CD4-positive, alpha-beta T cell (primary cell): ENCODE data around the gene NPIPB8. TPM values are rescaled to one million over a fixed set of nuclear protein-coding genes. Genes with fewer than 3 reads are reported as not detected.
"Not testable (repeated sequence)": the region's sequence is repeated elsewhere in the genome, so short reads cannot be mapped to it uniquely, and the experiment has no call there.

ENCODE experiments used
- ATAC-seq: fragments of 200-7000 bp; cut with Tn5 transposase; one replicate; pipeline ENCODE4 v1.10.0; 2022; ENCODE audit warnings: mild to moderate bottlenecking; ENCODE audit not compliant: poor library complexity
- CTCF ChIA-PET: fragments of 350-600 bp; sonication (Branson Sonifier 250); formaldehyde crosslinking; loops from one replicate; lab custom pipeline; 2021; ENCODE audit warnings: antibody characterized with exemption, inconsistent platforms; lab: Charles Lee
- POLR2A ChIA-PET: fragments of 350-600 bp; sonication (Branson Sonifier 250); formaldehyde crosslinking; loops from one replicate; lab custom pipeline; 2021; ENCODE audit warnings: antibody characterized with exemption, inconsistent platforms; lab: Charles Lee
- DNase-seq, 14 experiments: peaks; one replicate each; pipeline ENCODE4 v3.0.0-alpha.2; 2013 to 2020; ENCODE audit warnings: mixed read lengths in 2 of 14
- H3K27ac ChIP-seq, 2 donors: one replicate each; pipeline versions ENCODE4 v1.5.1 to v1.7.0; 2013; ENCODE audit warnings: low read length in 2 of 2, low read depth in 1 of 2, mild to moderate bottlenecking in 1 of 2
- H3K27me3 ChIP-seq, 2 experiments: 1 replicate in 1 of 2; 2 replicates in 1 of 2; pipeline versions ENCODE4 v1.6.1 to v1.7.0; 2013; ENCODE audit warnings: low read length in 2 of 2, control low read depth in 1 of 2, mild to moderate bottlenecking in 1 of 2, moderate library complexity in 1 of 2; ENCODE audit not compliant: insufficient read depth in 2 of 2, control insufficient read depth in 1 of 2
- H3K36me3 ChIP-seq: one replicate; pipeline ENCODE4 v1.6.1; 2013; ENCODE audit warnings: low read length, control low read depth; ENCODE audit not compliant: insufficient read depth
- H3K4me1 ChIP-seq: one replicate; pipeline ENCODE4 v1.6.1; 2013; ENCODE audit warnings: low read length, control low read depth; ENCODE audit not compliant: insufficient read depth
- H3K4me3 ChIP-seq: one replicate; pipeline ENCODE4 v1.5.1; 2013; ENCODE audit warnings: mild to moderate bottlenecking, low read length, moderate library complexity
- H3K9me3 ChIP-seq, 2 experiments: 1 replicate in 1 of 2; 2 replicates in 1 of 2; pipeline versions ENCODE4 v1.6.1 to v1.7.0; 2013; ENCODE audit warnings: low read length in 2 of 2, mild to moderate bottlenecking in 2 of 2, control low read depth in 1 of 2, moderate library complexity in 1 of 2; ENCODE audit not compliant: control insufficient read depth in 1 of 2, insufficient read depth in 1 of 2
- H3K27ac Mint-ChIP-seq: one replicate; pipeline ENCODE4 v1.8.0; 2020; ENCODE audit warnings: mixed read lengths
- H3K27me3 Mint-ChIP-seq: one replicate; pipeline ENCODE4 v1.8.0; 2021; ENCODE audit warnings: mixed read lengths
- H3K36me3 Mint-ChIP-seq: one replicate; pipeline ENCODE4 v1.8.0; 2021; ENCODE audit warnings: low read depth, mixed read lengths
- H3K4me1 Mint-ChIP-seq: one replicate; pipeline ENCODE4 v1.8.0; 2021; ENCODE audit warnings: low read depth, mixed read lengths
- H3K4me3 Mint-ChIP-seq: one replicate; pipeline ENCODE4 v1.8.0; 2020; ENCODE audit warnings: mild to moderate bottlenecking, mixed read lengths
- H3K9me3 Mint-ChIP-seq: one replicate; pipeline ENCODE4 v1.8.0; 2020; ENCODE audit warnings: mixed read lengths
- intact Hi-C, 2 experiments: fragments of 100-400 bp; cut with DNase I in 1 of 2; cut with micrococcal nuclease in 1 of 2; formaldehyde crosslinking; loops; one replicate each; pipeline versions ENCODE4 v1.15.1 to v1.9.0; 2023 to 2025; cut with DNase I, micrococcal nuclease
- total RNA-seq, 174 experiments: library from RNA in 2 of 174; stranded (reverse) in 2 of 174; gene quantifications; one replicate each; pipeline ENCODE4 v1.2.3 and lab custom pipeline; 2021 to 2026
- TF ChIP-seq, protein P1 (sequence below): fragments of 200-600 bp; IDR thresholded peaks from one replicate; pipeline ENCODE4 v1.8.0; 2022; ENCODE audit warnings: antibody characterized with exemption, mild to moderate bottlenecking

The NPIPB8 gene
- total RNA-seq, 2 experiments from 2014 or later = 0.58 TPM; not detected in 1

DNA sequence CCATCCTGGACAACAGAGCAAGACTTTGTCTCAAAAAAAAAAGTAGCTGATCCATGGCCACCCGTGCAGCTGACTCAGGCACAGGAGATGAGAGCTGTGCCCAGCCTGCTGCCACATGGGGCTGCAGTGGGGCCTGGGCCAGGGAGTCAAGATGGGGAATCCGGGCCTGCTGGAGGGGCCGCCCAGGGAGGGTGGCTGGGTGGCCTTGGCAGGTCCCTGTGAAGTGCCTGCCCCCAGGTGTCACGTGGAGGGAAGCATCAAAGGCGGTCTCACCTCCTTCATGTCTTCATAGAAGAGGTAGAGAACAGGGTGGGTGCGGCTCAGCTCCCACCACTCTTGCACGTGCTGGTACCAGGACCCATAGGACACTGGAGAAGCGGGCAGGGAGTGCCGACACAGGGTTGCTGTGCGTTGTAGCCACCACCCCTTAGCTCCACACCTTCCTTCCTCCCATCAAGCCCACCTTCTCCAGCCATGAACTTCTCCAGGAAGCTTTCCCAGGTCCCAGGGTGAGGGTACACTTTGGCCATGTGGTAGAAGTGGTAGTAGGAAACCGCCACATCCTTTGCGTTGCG is 44.8 kb upstream of the NPIPB8 start:
- CTCF ChIA-PET = no interaction called here
- H3K27me3 ChIP-seq = no peaks in the 10 kb centered on the region
- TF ChIP-seq, protein P1, sequence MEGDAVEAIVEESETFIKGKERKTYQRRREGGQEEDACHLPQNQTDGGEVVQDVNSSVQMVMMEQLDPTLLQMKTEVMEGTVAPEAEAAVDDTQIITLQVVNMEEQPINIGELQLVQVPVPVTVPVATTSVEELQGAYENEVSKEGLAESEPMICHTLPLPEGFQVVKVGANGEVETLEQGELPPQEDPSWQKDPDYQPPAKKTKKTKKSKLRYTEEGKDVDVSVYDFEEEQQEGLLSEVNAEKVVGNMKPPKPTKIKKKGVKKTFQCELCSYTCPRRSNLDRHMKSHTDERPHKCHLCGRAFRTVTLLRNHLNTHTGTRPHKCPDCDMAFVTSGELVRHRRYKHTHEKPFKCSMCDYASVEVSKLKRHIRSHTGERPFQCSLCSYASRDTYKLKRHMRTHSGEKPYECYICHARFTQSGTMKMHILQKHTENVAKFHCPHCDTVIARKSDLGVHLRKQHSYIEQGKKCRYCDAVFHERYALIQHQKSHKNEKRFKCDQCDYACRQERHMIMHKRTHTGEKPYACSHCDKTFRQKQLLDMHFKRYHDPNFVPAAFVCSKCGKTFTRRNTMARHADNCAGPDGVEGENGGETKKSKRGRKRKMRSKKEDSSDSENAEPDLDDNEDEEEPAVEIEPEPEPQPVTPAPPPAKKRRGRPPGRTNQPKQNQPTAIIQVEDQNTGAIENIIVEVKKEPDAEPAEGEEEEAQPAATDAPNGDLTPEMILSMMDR = no peak
- peaks cover 44% of the 10 kb centered on the region for H3K36me3 Mint-ChIP-seq
- H3K9me3 ChIP-seq = no peaks in the 10 kb centered on the region
- peaks cover 30% of the 10 kb centered on the region for H3K36me3 ChIP-seq
- H3K4me1 Mint-ChIP-seq = peaks cover 8% of the 10 kb centered on the region
- H3K27me3 Mint-ChIP-seq = no peaks in the 10 kb centered on the region
- H3K27ac ChIP-seq = no peak overlapping the region
- POLR2A ChIA-PET = no interaction called here
- H3K4me3 Mint-ChIP-seq = no peak overlapping the region
- intact Hi-C loops = loop anchor here in 1 of 2 experiments (5.0 kb wide), 1 partner anchor 71 kb away; no protein-coding TSS in a partner anchor
- DNase-seq (no peak), ATAC-seq (no peak)
- peak overlapping the region; percentile 45 for H3K27ac Mint-ChIP-seq
- H3K9me3 Mint-ChIP-seq = no peaks in the 10 kb centered on the region
- no peak overlapping the region for H3K4me3 ChIP-seq
- peaks cover 1% of the 10 kb centered on the region for H3K4me1 ChIP-seq

DNA sequence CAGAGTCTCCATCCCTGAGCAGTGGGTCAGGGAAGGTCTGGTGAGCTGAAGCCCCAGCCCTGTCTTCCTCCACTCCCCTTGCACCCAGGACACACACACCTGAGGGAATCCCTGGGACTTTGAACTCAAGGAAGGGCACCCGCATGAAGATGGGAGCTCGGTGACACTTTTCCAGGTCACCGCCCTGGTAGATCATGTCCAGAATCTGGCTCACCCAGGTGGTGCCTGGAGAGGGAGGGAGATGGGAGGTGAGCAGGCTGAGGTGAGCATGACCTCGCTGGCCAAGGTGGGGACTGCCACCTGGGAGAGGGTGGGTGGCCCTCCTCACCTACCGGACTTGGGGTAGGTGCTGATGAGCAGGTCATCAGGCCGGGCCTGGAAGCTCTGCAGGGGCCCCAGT is 42.4 kb upstream of the NPIPB8 start:
- H3K9me3 Mint-ChIP-seq, CTCF ChIA-PET, H3K4me1 ChIP-seq, H3K4me1 Mint-ChIP-seq, H3K27ac ChIP-seq, H3K27ac Mint-ChIP-seq, ATAC-seq, H3K27me3 Mint-ChIP-seq, DNase-seq, H3K4me3 ChIP-seq, intact Hi-C loops, H3K9me3 ChIP-seq, POLR2A ChIA-PET, H3K27me3 ChIP-seq, H3K4me3 Mint-ChIP-seq: not testable (repeated sequence)
- peaks cover 23% of the 10 kb centered on the region for H3K36me3 Mint-ChIP-seq
- H3K36me3 ChIP-seq = peaks cover 13% of the 10 kb centered on the region

DNA sequence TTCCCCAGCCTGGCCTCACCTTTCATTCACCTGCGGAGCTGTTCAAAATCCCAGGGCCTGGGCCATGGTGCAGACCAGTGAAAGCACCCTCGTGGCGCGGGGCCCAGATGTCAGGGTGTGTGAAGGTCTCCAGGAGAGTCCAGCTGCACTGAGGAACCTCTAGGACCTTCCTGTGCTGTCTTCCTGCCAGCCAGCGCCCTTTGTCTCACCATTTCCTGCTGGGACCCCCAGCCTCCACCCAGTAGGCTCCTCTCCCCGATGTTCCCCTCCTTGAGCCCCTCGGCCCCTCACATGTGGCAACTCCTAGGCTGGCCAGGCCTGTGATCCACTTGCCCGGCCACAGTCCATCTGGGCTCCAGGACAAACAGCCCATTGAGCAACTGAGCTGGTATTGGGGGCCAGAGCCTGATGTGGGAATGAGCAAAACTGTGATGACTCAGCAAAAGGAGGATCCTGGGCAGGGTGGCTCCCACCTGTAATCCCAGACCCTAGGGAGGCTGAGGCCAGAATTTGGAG is 41.7 kb upstream of the NPIPB8 start:
- CTCF ChIA-PET = no interaction called here
- intact Hi-C loops = no loop called here

More for the DNA sequence above, 41.7 kb upstream of the NPIPB8 start:
- Histone ChIP-seq H3K27ac (no peak overlapping the region), H3K27me3 (no peaks in the 10 kb centered on the region), H3K4me1 (peaks cover 3% of the 10 kb centered on the region), H3K4me3 (no peak overlapping the region), H3K36me3 (peaks cover 6% of the 10 kb centered on the region), H3K9me3 (no peaks in the 10 kb centered on the region)
- TF ChIP-seq, protein P1 = no peak
- DNase-seq (no peak), ATAC-seq (no peak)
- Mint-ChIP-seq H3K4me3 (no peak overlapping the region), H3K27ac (no peak overlapping the region), H3K4me1 (peaks cover 8% of the 10 kb centered on the region), H3K9me3 (no peaks in the 10 kb centered on the region), H3K27me3 (no peaks in the 10 kb centered on the region), H3K36me3 (peaks cover 16% of the 10 kb centered on the region)
- POLR2A ChIA-PET = interaction anchor here (0.9 kb wide), 1 partner anchor 27 kb away, joined by 3 read pairs; no protein-coding TSS in a partner anchor
